Fibroblast of villous mesenchyme (primary cell): Measurements from ENCODE around the gene PFKFB3. TPM values are rescaled to one million over a fixed set of nuclear protein-coding genes. Genes with fewer than 3 reads are reported as not detected.

Experiments used
- DNase-seq: peaks from one replicate; pipeline ENCODE4 v3.0.0-alpha.2; 2010; ENCODE audit warnings: low read depth
- H3K4me3 ChIP-seq: 2 replicates; pipeline ENCODE4 v1.5.1; 2011; ENCODE audit warnings: low read depth, mild to moderate bottlenecking, low read length
- total RNA-seq: library from RNA; depleted of rRNA; stranded (reverse); fragments of >200 nt; gene quantifications from 2 replicates; pipeline ENCODE4 v1.2.3, GENCODE V29; 2012
- TF ChIP-seq, protein P1 (sequence below): IDR thresholded peaks from 2 replicates; pipeline ENCODE4 v1.5.1; 2012; ENCODE audit warnings: low read depth, mild to moderate bottlenecking, low read length; ENCODE audit not compliant: insufficient read depth

Gene PFKFB3
- total RNA-seq, 1 donor, result 44.9 TPM

DNA sequence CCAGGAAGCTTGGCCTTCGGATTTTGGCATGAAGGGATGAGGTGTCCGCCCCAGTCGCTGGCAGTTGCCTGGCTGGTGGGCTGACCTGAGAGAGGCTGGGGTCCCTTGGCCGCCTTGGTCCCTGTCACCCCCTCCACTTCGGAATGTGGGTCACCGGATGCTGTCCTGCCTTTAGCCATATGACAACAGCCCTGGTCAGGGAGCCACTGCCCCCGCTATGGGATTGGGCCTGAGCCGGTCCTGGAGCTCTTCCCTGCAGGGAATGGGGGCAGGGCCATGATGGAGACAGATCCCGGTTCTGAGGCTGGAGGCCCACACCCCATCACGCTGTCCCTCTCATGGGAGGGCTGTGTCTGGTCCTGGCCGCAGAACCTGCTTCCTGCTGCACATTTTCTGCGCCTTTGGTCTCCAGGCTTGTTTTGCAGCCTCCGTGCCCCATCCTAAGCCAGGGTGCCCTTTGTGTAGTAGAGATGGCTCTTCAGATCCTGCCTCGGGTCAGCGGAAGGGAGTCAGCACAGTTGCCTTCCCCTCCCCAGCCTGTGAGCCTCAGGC is 22.6 kb downstream of the PFKFB3 start:
- no peak for DNase-seq
- TF ChIP-seq, protein P1, sequence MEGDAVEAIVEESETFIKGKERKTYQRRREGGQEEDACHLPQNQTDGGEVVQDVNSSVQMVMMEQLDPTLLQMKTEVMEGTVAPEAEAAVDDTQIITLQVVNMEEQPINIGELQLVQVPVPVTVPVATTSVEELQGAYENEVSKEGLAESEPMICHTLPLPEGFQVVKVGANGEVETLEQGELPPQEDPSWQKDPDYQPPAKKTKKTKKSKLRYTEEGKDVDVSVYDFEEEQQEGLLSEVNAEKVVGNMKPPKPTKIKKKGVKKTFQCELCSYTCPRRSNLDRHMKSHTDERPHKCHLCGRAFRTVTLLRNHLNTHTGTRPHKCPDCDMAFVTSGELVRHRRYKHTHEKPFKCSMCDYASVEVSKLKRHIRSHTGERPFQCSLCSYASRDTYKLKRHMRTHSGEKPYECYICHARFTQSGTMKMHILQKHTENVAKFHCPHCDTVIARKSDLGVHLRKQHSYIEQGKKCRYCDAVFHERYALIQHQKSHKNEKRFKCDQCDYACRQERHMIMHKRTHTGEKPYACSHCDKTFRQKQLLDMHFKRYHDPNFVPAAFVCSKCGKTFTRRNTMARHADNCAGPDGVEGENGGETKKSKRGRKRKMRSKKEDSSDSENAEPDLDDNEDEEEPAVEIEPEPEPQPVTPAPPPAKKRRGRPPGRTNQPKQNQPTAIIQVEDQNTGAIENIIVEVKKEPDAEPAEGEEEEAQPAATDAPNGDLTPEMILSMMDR, result no peak
- H3K4me3 ChIP-seq, result no peak overlapping the region

DNA sequence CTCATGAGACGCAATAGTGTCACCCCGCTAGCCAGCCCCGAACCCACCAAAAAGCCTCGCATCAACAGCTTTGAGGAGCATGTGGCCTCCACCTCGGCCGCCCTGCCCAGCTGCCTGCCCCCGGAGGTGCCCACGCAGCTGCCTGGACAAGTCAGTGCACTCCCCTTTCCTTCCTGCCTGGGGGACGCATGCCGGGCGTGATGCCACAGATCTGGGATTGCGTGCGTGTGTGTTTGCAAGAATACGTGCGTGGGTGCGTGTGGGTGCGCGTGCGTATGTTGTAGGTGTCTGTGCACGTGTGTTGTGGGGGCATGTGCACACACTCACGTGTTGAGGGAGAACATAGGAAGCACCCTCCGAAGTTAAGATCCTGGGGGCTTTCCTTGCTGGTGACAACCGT is 23.5 kb downstream of the PFKFB3 start:
- no peak overlapping the region for H3K4me3 ChIP-seq
- TF ChIP-seq, protein P1, result no peak
- DNase-seq, result no peak

DNA sequence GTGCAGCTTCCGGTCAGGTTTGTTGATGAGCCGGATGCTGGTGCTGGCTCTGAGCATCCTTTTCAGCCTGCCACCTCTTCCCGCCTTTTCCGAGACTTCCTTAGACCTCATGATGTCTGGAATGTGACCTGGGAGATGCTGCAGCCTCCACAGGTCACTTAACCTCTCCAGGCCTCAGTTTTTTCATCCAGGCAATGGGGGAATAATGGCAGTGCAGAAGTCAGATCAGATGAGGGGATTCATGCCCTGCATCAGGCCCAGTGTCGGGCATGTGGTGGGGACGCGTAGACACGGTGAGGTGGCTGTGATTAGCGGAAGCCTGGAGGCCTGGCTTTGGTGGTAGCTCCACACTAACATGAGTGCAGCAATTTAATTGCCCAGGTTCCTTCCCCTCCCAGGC is 24.6 kb downstream of the PFKFB3 start:
- DNase-seq, result no peak
- TF ChIP-seq, protein P1, result no peak
- no peak overlapping the region for H3K4me3 ChIP-seq

DNA sequence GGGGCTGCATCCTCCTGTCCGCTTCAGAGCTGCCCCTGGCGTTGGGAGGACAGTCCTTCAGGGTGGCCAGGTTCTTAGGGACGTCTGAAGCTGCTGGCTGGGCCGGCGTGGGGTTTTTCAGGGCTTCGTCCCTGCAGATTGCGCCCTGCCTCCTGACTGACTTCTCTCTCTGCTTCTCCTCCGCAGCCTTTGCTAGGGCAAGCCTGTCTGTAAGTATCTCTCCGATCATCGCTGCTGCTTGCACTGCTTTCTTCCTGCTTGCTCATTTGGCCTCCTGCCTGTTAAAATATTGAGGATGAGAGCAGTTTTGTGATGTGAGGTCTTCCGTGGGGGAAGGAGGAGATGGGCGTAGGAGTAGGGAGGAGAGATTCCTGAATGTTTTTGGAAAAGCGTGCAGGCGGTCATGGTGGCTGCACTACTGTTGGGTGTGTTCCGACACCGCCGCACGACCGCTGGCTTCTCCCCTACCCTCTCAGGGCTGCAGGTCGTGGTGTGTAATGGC is 25.3 kb downstream of the PFKFB3 start:
- peak; percentile 71 for DNase-seq
- TF ChIP-seq, protein P1, result no peak
- no peak overlapping the region for H3K4me3 ChIP-seq

DNA sequence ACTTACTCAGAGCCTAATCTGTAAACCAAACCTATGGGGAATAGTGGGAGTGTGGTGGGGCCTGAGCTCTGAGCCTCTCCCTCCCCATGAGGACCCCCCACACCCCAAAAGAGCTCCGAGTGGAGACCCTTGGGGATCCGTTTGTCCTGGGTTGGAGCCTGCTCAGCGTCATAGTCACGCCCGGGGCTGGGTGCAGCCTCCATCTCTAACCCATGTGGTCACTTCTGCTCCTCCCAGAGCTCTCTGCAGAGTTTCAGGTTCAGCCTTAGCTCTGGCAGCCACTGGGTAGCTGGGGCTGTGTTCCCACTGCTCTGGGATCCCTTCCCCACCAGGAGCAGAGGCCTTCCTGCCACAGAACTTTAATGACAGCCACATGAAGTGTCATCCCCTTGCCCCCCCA is 25.9 kb downstream of the PFKFB3 start:
- DNase-seq, result peak; percentile 32
- H3K4me3 ChIP-seq, result no peak overlapping the region
- TF ChIP-seq, protein P1, result no peak

DNA sequence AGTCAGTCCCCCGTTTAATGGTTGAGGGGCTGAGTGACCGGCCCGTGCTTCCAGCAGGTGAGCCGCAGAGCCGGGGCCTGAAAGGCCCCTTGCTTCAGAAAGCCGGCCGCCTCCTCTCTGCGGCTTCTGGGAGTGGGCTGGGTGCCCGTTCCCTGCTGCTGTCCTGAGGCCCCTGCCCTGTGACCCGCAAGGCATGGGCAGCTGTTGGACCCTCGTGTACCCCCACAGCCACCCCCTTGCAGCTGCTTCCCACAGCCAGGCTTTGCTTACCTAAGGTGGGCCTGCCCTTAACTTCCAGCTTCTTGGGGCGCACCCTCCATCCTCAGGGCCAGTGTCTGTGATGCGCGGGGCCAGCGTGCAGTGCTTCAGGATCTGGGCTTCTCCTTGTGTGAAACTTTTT is 26.6 kb downstream of the PFKFB3 start:
- TF ChIP-seq, protein P1, result no peak
- no peak overlapping the region for H3K4me3 ChIP-seq

DNA sequence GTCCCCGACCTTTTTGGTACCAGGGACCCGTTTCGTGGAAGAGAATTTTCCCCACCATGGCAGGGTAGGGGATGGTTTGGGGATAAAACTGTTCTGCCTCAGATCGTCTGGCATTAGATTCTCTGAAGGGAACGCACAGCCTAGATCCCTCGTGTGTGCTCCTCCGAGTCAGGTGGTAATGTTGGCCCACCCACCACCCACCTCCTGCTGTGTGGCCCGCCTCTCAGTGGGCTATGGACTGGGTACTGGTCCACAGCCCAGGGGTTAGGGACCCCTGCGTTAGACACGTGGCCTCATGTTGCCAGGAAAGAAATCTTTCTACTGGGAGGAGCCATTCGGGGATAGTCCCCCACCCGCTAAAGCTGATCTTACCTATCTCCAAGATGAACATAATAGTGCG is 27.0 kb downstream of the PFKFB3 start:
- DNase-seq, result no peak
- H3K4me3 ChIP-seq, result no peak overlapping the region
- TF ChIP-seq, protein P1, result no peak

More for the DNA sequence above, 26.6 kb downstream of the PFKFB3 start:
- DNase-seq, result no peak
